Limb (tissue), 2 donors: ENCODE results near the gene MAN1A2.

Source experiments
- DNase-seq, 2 donors: peaks; one replicate each; pipeline ENCODE4 v3.0.0-alpha.2; 2016; ENCODE audit errors: extremely low spot score in 2 of 2

MAN1A2 gene

DNA sequence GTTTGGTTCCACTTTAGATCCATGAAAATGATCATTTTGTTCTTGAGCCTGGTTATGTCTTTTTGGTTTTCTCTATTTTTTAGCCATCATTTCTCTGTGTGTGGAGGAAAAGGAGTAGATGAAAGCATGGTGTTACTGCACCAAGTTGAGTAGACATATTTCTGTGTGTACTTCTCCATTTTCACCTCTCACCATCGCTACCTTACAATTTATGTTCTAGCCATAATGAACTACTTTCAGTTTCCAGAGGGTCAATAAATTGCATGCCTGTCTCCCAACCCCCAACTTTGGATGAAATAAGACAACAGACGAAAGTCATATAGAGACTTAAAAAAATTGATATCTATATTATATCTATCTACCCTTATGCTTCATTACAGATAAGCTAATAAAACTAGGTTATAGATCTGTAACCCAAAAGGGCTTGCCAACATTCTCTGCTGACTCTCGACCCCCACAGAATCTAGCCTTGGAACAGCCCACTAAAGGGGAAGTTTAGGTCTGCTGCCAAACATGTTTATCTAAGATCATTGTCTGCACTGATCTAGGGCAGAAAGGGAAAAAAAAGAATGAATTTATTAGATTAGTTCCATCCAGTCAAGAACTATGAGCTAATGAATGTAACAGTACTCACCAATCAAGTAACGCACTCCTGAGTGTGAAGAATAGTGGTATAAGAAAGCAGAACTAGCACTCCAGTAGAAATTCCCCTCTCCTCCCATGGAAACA, 7.5 kb upstream of the MAN1A2 start:
- DNase-seq = no peak

DNA sequence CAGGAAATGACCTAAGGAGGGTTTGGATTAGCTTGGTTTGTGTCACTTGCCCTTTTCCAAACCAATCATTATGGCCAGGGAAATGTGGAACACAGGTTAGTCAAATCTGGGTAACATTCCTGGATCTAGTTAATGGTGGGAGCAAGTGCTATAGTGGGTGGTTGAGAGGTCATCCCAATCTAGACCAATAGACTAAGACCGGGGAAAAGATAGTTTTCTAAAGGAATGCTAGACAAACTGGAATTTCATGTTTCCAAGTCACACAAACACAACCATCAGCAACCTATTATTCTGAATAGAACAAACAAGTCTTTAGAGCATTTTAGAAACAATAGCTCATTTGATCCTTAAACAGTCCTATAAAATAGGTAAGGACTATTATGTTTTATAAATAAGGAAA, 4.3 kb upstream of the MAN1A2 start:
- no peak for DNase-seq

DNA sequence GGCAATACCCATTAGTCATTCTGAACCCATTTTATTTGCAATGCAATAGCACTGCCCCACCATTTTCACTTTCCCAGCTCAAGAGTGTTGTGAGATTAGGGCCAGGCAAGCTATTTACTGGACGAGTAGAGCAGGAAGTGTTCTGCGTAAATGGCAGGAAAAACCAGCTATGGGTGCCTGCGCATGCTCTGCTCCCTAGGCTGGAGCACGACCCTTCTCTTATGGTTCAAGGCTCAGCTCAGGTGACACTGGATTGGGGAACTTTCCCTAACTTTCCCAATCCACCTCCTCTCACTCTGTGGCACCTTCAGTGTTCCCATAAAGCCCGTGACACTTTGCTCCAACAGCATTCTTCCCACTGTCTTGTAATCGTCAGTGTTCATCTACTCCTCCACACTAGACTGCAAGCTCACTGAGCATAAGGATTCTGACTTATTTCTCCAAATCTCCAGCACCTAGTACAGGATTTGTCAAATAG, 3.6 kb upstream of the MAN1A2 start:
- no peak for DNase-seq

DNA sequence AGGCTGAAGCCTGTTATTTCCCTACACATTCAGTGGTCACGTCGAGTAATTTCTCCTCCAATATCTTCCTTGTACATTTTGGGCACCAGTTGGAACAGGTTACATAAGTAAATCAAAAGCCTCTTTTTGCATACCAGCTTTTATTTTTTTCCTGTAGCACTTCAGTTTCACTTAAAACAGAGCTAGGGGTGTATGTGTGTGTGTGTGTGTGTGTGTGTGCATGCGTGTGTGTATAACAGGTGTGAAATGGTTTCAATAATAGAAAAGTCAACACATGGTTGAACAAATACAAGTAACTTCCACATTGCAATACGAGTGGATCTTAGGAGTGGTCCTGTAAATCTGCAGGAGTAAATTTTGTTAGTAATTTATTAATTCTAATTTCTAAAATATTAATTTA, 3.0 kb upstream of the MAN1A2 start:
- DNase-seq = no peak

DNA sequence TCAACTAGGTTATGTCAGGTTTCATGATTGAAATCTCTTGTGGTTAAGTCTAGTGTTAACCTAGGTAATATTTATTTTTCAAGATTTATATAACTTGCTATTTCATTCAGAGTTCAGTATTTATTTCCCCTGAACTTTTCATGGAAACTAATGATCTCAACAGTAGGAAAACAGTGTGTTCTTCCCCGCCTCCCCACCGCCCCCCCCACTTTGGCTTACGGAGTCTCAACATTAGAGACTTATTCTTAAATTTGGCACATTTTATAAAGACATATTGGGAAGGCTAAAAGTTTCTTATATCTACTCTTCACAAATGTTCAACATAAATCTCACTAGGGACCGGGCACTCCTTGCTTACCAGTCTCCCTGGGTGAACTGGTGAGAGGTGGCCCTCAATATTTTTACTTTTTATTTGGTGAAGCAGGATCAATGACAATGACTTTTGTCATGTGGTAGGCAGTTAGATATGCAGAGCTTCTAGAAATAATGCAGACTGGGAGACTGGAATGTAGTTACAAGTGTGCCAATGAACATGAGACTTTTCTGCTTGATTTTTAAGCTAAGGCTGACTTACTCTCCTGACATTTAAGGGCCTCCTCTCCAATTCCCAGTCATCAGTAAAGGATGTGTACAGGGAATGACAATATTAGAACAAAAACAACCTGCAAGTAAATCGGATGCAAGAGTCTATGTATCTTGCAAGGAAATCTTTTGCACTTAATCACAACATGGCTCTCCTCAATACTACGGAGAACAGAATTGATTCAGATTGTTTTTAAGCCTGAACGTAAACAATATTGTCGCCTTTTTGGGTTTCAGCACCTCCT, 1.7 kb upstream of the MAN1A2 start:
- DNase-seq = no peak

DNA sequence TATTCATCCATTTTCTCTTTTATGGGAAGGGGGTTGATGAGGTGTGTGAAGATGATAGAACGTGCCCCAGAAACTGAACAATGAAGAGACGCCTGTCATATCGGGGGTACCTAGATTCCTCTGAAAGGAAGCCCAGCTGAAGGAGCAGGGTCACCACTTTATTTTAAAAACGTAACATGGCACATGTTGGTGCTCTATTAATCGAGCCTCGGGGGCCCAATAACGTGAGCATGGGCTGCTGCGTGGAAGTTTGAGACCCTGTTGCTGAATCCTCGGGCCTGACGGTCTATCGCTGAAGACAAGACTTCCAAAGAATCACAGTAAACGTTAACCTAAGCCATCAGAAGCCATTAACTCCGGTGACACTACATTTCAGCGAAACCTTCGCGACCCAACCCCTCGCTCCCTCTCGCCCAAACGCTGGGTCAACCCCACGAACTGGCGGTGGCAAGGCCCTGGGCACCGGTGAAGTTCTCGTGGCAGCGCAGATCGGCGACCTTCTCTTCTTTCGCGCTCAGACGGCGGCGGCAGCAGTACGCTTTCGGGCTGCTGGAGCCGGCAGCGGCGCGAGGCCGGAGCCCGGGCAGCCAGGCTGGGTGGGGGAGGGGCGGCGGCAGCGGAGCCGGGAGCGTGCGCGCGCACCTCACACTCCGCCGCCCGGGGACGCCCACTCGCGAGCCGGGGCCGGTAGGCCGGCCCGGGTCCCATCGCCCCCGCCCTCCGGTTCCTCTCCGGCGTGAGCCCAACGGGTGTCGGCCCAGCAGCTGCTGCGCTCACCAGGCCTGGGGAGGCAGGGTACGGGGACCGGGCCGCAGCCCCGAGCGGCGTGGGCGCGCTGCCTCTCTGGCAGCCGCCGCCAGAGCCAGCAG, 838 bp upstream of the MAN1A2 start:
- DNase-seq = peak; percentile 78 to 94

DNA sequence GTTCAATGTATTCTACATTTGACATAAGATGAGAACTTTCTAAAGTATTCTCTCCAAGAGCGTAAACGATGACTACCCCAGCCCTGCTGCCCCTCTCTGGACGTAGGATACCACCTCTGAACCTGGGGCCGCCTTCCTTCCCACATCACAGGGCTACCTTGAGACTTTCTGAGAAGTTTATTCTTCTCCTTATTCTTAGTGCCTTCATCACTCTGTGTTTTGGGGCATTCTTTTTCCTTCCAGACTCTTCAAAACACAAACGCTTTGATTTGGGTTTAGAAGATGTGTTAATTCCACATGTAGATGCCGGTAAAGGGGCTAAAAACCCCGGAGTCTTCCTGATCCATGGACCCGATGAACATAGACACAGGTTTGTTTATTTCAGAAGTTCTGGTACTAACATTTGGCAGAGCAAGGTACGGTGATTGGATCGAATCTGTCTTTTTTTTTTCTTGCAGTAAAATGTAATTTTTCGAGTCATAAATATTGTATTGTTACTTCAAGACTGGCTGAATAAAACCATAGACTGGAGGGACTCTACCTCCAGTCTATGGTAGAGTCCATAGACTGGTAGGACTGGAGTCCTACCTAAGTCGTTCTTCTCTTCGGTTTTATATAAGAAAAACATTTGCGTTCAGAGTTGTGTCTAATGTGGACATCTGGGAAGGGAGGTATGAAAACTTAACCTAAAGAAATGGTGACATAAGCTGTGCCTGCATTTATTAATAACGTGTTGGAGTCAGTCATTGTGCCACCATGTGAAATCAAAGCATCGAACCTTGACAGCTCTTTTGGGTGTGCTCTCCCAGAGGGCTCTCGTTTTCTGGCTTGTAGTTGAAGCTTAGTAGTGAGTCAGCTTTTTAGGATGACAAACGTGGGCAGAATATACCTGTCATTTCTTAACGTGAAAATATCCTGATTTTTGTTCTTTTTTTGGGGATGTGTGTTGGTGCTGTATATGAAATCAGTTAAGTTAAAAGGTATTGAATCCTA, 1.2 kb downstream of the MAN1A2 start:
- no peak for DNase-seq

DNA sequence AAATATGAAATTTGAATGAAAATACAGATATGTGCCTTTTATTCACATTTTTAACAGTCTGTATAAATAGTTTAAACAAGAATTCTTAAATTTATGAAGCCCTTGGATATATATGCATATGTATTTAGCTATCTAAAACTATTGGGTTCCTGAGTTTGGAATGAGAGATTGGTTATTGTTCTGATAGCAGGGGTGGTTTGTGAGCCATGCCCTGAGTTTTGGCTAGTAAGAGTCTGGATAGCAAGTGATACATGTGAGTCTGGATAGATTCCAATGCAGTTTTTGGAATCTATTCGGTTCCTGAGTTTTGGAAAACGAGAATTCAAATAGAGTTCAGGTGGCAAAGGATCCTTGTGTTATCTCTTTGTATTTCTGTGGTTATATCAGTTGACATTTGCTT, 2.8 kb downstream of the MAN1A2 start:
- no peak for DNase-seq

DNA sequence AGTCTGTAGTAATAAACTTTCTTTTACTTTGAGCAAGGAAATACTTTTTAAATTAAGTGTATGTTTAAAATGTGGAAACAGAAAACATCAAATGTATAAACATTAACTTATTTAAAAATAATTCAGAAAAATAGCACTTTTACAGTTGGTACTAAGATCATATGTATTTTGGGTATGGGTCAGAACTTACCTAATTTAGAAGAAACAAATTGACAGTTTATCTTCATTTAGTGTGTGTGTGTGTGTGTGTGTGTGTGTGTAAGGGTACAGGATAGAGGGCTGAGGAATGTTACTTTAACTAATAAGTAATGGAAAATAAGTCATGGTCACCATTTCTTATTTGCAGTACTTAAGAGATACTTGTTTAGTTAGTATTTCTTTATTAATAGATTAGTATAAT, 3.3 kb downstream of the MAN1A2 start:
- DNase-seq = no peak

DNA sequence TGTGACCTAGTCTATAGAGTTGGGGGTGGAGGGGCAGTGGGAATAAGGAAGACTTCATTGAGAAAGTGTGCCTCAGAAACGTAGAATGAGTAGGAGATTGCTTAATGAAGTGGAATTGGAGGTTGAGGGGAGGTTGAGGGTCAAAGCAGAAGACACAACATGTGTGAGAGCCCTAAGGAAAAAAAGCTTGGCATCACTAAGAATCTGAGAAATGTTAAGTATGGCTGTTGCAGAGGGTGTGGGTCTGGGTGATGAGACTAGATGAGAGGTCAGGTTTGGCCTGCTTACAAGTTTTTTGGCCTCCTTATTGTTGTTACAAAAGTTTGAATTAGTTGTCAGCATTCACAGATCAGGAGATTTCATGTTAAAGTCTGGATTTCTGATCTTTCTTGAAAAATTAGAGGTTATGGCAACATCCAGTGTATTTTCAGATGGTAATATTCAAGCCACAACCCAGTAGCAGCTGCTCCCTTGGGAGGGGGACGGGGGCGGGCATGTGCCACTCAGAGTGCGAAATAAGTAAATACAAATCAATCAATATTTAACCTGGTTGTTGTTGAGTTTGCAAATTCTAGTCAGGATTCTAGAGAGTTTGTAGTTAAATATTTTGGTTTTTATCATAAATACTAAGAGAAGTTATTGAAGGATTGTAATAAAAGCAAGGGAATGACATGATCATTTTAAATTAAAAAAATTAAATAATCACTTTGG, 4.3 kb downstream of the MAN1A2 start:
- no peak for DNase-seq

DNA sequence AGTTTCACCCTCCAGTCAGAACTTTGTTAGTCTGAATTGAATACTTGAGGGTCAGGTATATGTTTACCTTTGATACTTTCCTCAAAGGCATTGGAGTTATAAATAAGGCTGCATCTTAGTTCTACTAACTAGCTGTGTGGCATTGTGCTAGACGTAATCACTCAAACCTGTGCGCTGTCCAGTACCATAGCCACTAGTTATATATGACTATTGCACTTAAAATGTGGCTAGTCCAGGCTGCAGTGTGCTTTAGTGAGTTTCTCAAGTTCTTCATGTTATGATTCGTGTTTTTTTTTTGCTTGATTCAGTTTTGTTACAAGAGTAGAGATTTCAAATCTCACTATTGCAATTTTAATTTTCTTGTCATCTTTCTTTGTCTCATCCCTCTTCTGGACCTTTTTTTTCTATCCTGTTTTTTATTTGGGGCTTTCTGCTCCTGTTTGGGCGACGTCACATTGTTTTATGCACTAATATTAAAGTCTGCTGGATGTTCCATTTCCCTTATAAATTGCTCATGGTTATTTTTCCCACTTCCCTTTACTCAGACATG, 5.7 kb downstream of the MAN1A2 start:
- DNase-seq = no peak

DNA sequence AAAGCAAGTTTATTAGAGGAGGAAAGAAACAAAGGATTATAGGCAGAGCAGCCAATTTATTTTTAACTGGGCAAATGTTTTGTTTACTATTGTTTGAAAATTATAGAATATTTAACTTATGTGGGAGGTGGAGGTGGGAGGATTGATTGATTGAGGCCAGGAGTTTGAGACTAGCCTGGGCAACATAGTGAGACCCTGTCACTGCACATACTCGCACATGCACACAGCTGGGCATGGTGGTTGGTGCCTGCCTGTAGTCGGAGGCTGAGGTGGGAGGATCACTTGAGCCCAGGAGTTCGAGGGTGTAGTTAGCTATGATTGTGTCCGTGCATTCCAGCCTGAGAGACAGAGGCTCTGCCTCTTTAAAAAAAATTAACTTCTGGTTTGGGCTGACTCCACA, 6.7 kb downstream of the MAN1A2 start:
- DNase-seq = no peak

DNA sequence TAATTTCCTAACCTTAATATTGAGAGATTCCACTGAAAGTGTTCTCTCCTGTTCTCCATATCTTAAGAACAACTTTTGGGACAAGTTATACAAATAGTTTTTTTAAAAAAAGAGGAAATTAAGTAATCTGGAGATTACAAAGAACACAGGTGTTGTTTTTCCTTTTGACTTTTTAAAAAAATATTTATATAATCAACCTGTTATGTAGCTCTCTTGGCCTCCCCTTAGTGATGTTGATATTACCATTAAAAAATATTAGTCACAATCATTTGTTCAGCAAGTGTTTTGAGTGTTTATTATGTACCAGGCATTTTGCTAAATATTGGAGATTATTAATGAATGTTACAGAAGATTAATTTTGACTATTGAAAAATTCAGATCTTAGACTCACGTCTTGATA, 8.1 kb downstream of the MAN1A2 start:
- no peak for DNase-seq

DNA sequence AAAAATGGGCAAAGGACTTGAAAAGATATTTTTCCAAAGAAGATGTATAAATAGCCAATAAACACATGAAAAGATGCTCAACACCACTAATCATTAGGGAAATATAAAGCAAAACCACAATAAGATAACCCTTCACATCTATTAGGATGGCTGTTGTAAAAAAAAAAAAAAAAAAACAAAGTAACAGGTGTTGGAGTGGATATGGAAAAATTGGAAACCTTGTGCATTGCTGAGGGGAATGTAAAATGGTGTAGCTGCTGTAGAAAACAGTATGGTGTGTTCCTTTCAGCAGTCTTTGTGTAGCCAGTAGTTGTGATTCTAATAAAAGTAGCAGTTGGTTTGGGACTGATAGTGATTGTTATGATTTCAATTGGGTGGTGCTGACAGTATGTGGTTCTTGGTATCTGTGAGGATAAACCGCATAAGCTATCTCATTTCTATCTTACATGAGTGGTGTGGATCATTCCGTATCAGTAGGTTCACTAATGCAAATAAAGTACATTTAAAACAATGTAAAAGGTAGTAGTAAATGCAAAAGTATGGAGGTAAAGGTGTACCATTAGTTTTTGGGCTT, 19.9 kb downstream of the MAN1A2 start:
- DNase-seq = no peak

DNA sequence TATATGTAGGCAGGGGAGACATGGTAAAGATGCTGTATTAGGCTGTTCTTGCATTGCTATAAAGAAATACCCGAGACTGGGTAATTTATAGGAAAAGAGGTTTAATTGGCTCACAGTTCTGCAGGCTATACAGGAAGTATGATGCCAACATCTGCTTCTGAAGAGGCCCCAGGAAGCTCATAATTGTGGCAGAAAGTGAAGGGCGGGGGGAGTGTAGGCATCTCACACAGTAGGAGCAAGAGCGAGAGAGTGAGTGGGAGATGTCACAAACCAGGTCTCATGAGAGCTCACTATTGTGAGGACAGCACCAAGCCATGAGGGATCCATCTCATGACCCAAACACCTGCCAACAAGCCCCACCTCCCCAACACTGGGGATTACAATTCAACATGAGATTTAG, 21.1 kb downstream of the MAN1A2 start:
- DNase-seq = no peak

DNA sequence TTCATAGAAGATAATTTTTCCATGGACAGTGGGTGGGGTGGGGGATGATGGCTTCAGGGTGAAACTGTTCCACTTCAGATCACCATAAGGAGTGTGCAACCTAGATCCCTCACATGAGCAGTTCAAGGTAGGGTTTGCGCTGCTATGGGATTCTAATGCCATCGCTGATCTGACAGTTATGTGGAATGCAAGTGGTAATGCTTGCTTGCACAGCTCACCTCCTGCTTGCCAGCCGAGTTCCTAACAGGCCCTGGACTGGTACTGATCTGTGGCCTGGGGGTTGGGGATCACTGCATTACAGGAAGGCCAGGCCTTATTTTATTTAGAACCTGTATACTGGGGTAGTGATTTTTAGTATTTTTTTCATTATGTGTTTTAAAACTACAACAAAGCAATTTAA, 22.0 kb downstream of the MAN1A2 start:
- no peak for DNase-seq

DNA sequence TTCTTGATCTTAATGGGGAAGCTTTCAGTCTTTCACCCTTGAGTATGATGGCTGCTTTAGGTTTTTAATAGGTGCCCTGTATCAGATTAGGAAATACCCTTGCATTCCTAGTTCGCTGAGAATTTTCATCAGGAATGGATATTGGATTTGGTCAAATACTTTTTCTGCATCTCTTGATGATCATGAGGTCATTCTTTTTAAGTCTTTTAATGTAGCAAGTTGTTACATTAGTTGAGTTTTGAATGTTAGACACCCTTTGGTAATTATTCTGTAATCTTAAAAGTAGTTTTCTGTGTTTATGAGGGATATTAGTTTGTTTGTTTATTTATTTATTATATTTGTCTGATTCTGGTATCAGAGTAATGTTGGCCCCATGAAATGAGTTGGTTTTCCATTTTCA, 22.5 kb downstream of the MAN1A2 start:
- DNase-seq = no peak

DNA sequence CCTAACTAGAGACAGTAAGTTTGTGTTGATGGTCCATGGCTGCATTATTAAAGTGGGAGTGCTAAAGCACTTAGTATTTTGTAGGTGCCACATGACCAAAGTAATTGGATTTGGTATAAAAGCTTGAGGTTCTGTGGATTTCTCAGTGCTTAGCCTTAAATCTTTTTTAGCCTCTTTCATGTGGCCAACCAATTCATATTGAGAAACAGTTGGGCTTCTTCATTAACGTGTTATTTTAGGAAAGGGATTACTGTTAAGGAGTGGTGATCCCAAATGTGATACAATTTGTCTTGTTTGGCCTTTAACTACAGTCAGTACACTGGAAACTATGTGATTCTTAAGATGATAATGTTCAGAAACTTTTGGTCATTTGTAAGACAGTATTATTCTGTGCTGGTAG, 25.5 kb downstream of the MAN1A2 start:
- DNase-seq = no peak

DNA sequence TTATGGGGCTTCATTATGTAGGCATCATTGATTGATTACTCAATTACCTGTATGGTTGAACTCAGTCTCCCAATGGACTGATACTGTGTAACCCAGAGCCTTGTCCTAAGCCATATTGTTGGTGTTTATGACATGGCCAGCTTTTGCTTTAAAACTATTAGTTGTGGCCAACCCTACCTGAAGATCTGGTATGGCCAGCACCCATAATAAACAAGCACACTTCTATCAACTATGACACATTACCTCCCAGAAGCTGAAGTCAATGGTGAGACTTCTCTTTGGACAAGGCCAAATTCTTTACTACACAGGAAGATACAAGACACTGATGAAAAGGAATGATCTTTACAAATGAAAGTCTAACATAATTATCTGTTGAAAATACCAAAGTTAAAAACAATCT, 28.8 kb downstream of the MAN1A2 start:
- DNase-seq = no peak
